NCI-H2196 (cell line): Measurements from ENCODE around the gene C13orf42.
"Not testable (repeated sequence)": the region's sequence is repeated elsewhere in the genome, so short reads cannot be mapped to it uniquely, and the experiment has no call there.

ENCODE experiments used
- DNase-seq: peaks from one replicate; lab custom pipeline; 2025; ENCODE audit not compliant: unreplicated experiment; lab: John Stamatoyannopoulos, UW

C13orf42 gene

GRCh38 chr13:51122868-51123566, 11.9 kb upstream of the C13orf42 start:
- DNase-seq, result no peak

GRCh38 chr13:51120873-51121272, 9.8 kb upstream of the C13orf42 start:
- DNase-seq, result not testable (repeated sequence)

GRCh38 chr13:51118809-51119431, 7.8 kb upstream of the C13orf42 start:
- no peak for DNase-seq

GRCh38 chr13:51113969-51114368, 2.9 kb upstream of the C13orf42 start:
- DNase-seq, result no peak

- no peak for DNase-seq
Measured at GRCh38 chr13:51113186-51113881, 2.3 kb upstream of the C13orf42 start.

GRCh38 chr13:51112771-51113170, 1.7 kb upstream of the C13orf42 start:
- DNase-seq, result no peak

- DNase-seq, result no peak
Measured at GRCh38 chr13:51111997-51112396, 923 bp upstream of the C13orf42 start.

GRCh38 chr13:51107996-51108395, 3.1 kb downstream of the C13orf42 start:
- no peak for DNase-seq

- no peak for DNase-seq
Measured at GRCh38 chr13:51105046-51105445, 6.0 kb downstream of the C13orf42 start.

GRCh38 chr13:51101636-51102235, 9.3 kb downstream of the C13orf42 start:
- no peak for DNase-seq

- no peak for DNase-seq
Measured at GRCh38 chr13:51097353-51098043, 13.6 kb downstream of the C13orf42 start.

GRCh38 chr13:51096131-51096530, 14.9 kb downstream of the C13orf42 start:
- no peak for DNase-seq

- DNase-seq, result no peak
Measured at GRCh38 chr13:51093574-51093973, 17.5 kb downstream of the C13orf42 start.

- no peak for DNase-seq
Measured at GRCh38 chr13:51091839-51092238, 19.2 kb downstream of the C13orf42 start.

GRCh38 chr13:51083706-51084105, 27.4 kb downstream of the C13orf42 start:
- DNase-seq, result no peak

- not testable (repeated sequence) for DNase-seq
Measured at GRCh38 chr13:51080478-51081065, 30.5 kb downstream of the C13orf42 start.

GRCh38 chr13:51071493-51071892, 39.6 kb downstream of the C13orf42 start:
- no peak for DNase-seq

GRCh38 chr13:51070005-51070649, 40.9 kb downstream of the C13orf42 start:
- peak; percentile 80 for DNase-seq

- no peak for DNase-seq
Measured at GRCh38 chr13:51068501-51068900, 42.6 kb downstream of the C13orf42 start.

GRCh38 chr13:51067706-51068105, 43.4 kb downstream of the C13orf42 start:
- no peak for DNase-seq
